ENCODE data around the gene TP53RK. TPM values are rescaled to one million over a fixed set of nuclear protein-coding genes. Genes with fewer than 3 reads are reported as not detected.

Gene TP53RK
- total RNA-seq, 4 donors from 2014 or later = 20.2 to 49.6 (median 36.1) TPM

GRCh38 chr20:46665602-46666001 lies 23.6 kb downstream of the TP53RK start:
- TF ChIP-seq POLR2A (IDR thresholded peaks at IDR 0.05) = no peak
- TF ChIP-seq CTCF (IDR thresholded peaks at IDR 0.05) = no peak
- intact Hi-C loops (cut with DNase I) = no loop called here
- H3K9me3 ChIP-seq = no peaks in the 10 kb centered on the region
- WGBS, 2 donors = 90 to 95% methylated on average over 3 of the region's 3 CpGs
- H3K27me3 ChIP-seq = no peaks in the 10 kb centered on the region
- H3K4me1 ChIP-seq = no peaks in the 10 kb centered on the region
- H3K36me3 ChIP-seq = no peaks in the 10 kb centered on the region
- H3K27ac ChIP-seq = no peak overlapping the region
- H3K4me3 ChIP-seq (replicated peaks in 1 of 3) = no peak overlapping the region
- DNase-seq = no peak

DNA sequence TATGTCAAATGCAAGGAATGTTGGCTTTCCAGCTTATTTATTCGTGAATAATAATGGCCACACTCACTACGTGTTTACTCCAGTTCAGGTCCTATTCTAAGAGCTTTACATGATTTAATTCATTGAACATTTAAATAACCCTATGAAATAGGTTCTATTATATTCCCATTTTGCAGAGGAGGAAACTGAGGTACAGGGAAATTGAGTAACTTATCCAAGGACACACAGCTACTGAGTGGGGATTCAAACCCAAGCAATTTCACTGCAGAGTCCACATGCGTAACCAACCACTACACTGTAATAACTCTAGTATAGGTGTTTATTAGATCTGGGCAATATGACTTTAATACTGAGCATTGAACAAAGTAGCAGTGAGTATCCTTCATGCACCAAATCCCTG lies 25.7 kb downstream of the TP53RK start:
- intact Hi-C loops (cut with DNase I) = no loop called here
- TF ChIP-seq CTCF (IDR thresholded peaks at IDR 0.05) (no peak), POLR2A (IDR thresholded peaks at IDR 0.05) (no peak)
- WGBS, 2 donors = 97 to 98% methylated on average over 3 of the region's 3 CpGs
- DNase-seq = no peak
- Histone ChIP-seq H3K9me3 (no peaks in the 10 kb centered on the region), H3K36me3 (no peaks in the 10 kb centered on the region), H3K27ac (no peak overlapping the region), H3K4me3 (replicated peaks in 1 of 3) (no peak overlapping the region), H3K27me3 (no peaks in the 10 kb centered on the region), H3K4me1 (no peaks in the 10 kb centered on the region)

DNA sequence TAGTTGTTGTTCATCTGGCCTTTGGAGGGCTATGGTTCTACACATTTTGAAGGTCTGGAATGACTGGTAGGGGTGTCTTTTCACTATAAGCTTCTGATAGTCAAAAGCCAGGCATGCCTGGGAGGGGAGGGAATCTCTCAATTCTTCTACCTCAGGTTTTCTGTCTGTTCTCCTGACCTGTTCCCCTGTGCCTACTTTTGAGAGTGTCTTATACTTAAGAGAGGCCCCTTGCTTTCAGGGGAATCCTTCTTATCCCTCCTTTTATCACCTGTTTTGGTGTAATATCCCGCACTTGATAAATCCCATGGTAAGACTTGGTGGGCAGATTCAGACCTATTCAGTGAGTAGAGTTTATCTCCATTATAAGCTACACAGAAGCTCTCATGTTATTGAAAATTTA lies 27.6 kb downstream of the TP53RK start:
- WGBS, 2 donors = 98 to 100% methylated on average over 1 of the region's 1 CpG
- no peaks in the 10 kb centered on the region for H3K9me3 ChIP-seq
- no peaks in the 10 kb centered on the region for H3K36me3 ChIP-seq
- H3K27ac ChIP-seq = no peak overlapping the region
- no peak for TF ChIP-seq POLR2A (IDR thresholded peaks at IDR 0.05)
- no peak for TF ChIP-seq CTCF (IDR thresholded peaks at IDR 0.05)
- no peak for DNase-seq
- no peaks in the 10 kb centered on the region for H3K4me1 ChIP-seq
- no peaks in the 10 kb centered on the region for H3K27me3 ChIP-seq
- intact Hi-C loops (cut with DNase I) = no loop called here
- no peak overlapping the region for H3K4me3 ChIP-seq (replicated peaks in 1 of 3)

DNA sequence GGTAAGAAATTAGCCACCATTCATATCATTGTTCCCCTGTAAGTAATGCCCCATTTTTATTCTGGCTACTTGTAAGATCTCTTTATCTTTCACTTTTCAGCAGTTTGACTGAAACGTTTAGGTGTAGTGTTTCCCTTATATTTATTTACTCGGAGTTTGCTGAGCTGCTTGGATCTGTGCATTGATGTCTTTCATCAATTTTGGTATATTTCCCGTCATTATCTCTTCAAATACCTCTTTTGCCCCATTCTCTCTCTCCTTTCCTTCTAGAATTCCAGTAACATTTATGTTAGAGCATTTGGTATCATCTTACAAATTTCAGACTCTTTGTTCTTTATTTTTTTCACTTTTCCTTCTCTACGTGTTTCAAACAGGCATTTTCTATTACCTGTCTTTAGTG lies 28.8 kb downstream of the TP53RK start:
- H3K36me3 ChIP-seq = no peaks in the 10 kb centered on the region
- H3K9me3 ChIP-seq = no peaks in the 10 kb centered on the region
- H3K27ac ChIP-seq = no peak overlapping the region
- H3K4me1 ChIP-seq = no peaks in the 10 kb centered on the region
- no peak for TF ChIP-seq POLR2A (IDR thresholded peaks at IDR 0.05)
- TF ChIP-seq CTCF (IDR thresholded peaks at IDR 0.05) = no peak
- H3K4me3 ChIP-seq (replicated peaks in 1 of 3) = no peak overlapping the region
- no peak for DNase-seq
- H3K27me3 ChIP-seq = no peaks in the 10 kb centered on the region
- intact Hi-C loops (cut with DNase I) = no loop called here
- 93 to 94% methylated on average over 4 of the region's 4 CpGs for WGBS, 2 donors

DNA sequence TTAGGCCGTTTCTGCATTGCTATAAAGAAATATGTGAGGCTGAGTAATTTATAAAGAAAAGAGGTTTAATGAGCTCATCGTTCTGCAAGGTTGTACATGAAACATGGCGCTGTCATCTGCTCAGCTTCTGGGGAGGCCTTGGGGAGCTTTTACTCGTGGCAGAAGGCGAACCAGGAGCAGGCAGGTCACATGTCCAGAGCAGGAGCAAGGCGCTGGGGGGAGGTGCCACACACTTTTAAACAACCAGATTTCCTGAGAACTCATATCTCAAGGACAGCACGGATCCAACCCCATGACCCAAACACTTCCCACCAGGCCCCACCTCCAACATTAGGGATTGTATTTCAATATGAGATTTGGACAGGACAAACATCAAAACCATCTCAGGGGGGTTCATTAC lies 31.6 kb downstream of the TP53RK start:
- Histone ChIP-seq H3K27me3 (no peaks in the 10 kb centered on the region), H3K9me3 (no peaks in the 10 kb centered on the region), H3K36me3 (no peaks in the 10 kb centered on the region), H3K4me1 (no peaks in the 10 kb centered on the region), H3K4me3 (replicated peaks in 1 of 3) (no peak overlapping the region), H3K27ac (no peak overlapping the region)
- WGBS, 2 donors = 76 to 81% methylated on average over 7 of the region's 7 CpGs
- intact Hi-C loops (cut with DNase I) = no loop called here
- TF ChIP-seq POLR2A (IDR thresholded peaks at IDR 0.05) (no peak), CTCF (IDR thresholded peaks at IDR 0.05) (no peak)
- no peak for DNase-seq
